ENCODE measurements around the gene TMEM181. TPM values are rescaled to one million over a fixed set of nuclear protein-coding genes. Genes with fewer than 3 reads are reported as not detected.

The TMEM181 gene
- total and polyA plus RNA-seq, 4 donors = 6.4 to 15.6 (median 12.6) TPM

DNA sequence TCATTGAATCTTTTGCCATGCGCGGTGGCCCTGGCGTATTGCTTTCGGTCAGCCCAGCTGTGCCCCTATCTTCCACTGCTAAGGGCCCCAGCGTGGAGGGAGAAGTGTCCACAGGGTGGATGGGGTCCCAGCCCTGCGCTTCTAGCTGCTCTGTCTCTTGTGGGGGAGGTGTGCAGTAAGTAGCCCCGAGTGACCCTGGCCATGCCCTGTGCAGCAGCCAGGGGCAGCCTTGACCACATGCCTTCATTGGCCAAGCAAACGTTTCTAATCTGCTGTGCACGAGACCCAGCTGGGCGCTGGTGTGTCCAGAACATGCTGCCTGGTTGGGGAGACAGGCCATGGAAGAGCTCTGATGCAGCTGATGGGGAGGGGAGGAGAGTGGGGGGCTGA, 13.6 kb downstream of the TMEM181 start:
- no peak overlapping the region for H3K4me3 ChIP-seq (ENCODE audit: low read depth in 1 of 3, low read length in 3 of 3)
- 90% methylated on average over 10 of the region's 10 CpGs for WGBS
- DNase-seq (ENCODE audit: low spot score) = no peak
- H3K36me3 ChIP-seq (ENCODE audit: control insufficient read depth in 4 of 4, insufficient read depth in 3 of 4, low read depth in 1 of 4, low read length in 3 of 4) = peaks cover 0 to 3% (median under 1%) of the 10 kb centered on the region in 4 donors
- TF ChIP-seq GABPA (IDR thresholded peaks at IDR 0.05 in 1 of 2, conservative IDR thresholded peaks at IDR 0.05 in 1 of 2) = no peak
- no peak for TF ChIP-seq FOXA2 (IDR thresholded peaks at IDR 0.05)
- TF ChIP-seq FOXA1 (IDR thresholded peaks at IDR 0.05) = no peak
- TF ChIP-seq HNF4G (IDR thresholded peaks at IDR 0.05) = no peak
- TF ChIP-seq, protein P1, sequence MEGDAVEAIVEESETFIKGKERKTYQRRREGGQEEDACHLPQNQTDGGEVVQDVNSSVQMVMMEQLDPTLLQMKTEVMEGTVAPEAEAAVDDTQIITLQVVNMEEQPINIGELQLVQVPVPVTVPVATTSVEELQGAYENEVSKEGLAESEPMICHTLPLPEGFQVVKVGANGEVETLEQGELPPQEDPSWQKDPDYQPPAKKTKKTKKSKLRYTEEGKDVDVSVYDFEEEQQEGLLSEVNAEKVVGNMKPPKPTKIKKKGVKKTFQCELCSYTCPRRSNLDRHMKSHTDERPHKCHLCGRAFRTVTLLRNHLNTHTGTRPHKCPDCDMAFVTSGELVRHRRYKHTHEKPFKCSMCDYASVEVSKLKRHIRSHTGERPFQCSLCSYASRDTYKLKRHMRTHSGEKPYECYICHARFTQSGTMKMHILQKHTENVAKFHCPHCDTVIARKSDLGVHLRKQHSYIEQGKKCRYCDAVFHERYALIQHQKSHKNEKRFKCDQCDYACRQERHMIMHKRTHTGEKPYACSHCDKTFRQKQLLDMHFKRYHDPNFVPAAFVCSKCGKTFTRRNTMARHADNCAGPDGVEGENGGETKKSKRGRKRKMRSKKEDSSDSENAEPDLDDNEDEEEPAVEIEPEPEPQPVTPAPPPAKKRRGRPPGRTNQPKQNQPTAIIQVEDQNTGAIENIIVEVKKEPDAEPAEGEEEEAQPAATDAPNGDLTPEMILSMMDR (IDR thresholded peaks at IDR 0.05; ENCODE audit: low read depth, low read length, missing input control) = no peak
- TF ChIP-seq RAD21 (IDR thresholded peaks at IDR 0.05) = no peak
- no peak for TF ChIP-seq EGR1 (IDR thresholded peaks at IDR 0.05; ENCODE audit: low read depth in 2 of 2)
- TF ChIP-seq SP1 (IDR thresholded peaks at IDR 0.05) = no peak
- TF ChIP-seq, protein P2, sequence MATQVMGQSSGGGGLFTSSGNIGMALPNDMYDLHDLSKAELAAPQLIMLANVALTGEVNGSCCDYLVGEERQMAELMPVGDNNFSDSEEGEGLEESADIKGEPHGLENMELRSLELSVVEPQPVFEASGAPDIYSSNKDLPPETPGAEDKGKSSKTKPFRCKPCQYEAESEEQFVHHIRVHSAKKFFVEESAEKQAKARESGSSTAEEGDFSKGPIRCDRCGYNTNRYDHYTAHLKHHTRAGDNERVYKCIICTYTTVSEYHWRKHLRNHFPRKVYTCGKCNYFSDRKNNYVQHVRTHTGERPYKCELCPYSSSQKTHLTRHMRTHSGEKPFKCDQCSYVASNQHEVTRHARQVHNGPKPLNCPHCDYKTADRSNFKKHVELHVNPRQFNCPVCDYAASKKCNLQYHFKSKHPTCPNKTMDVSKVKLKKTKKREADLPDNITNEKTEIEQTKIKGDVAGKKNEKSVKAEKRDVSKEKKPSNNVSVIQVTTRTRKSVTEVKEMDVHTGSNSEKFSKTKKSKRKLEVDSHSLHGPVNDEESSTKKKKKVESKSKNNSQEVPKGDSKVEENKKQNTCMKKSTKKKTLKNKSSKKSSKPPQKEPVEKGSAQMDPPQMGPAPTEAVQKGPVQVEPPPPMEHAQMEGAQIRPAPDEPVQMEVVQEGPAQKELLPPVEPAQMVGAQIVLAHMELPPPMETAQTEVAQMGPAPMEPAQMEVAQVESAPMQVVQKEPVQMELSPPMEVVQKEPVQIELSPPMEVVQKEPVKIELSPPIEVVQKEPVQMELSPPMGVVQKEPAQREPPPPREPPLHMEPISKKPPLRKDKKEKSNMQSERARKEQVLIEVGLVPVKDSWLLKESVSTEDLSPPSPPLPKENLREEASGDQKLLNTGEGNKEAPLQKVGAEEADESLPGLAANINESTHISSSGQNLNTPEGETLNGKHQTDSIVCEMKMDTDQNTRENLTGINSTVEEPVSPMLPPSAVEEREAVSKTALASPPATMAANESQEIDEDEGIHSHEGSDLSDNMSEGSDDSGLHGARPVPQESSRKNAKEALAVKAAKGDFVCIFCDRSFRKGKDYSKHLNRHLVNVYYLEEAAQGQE (IDR thresholded peaks at IDR 0.05) = no peak
- H3K9me3 ChIP-seq (ENCODE audit: control insufficient read depth in 4 of 4, low read length in 3 of 4) = no peaks in the 10 kb centered on the region
- H3K27ac ChIP-seq (ENCODE audit: low read depth in 1 of 2, low read length in 2 of 2) = no peak overlapping the region
- no peaks in the 10 kb centered on the region for H3K27me3 ChIP-seq (ENCODE audit: control insufficient read depth in 4 of 4, insufficient read depth in 4 of 4, low read length in 3 of 4)
- H3K4me1 ChIP-seq (ENCODE audit: control insufficient read depth in 4 of 4, insufficient read depth in 4 of 4, low read length in 3 of 4) = no peaks in the 10 kb centered on the region
- no peak overlapping the region for H3K9ac ChIP-seq (ENCODE audit: low read depth in 1 of 2, low read length in 2 of 2)

DNA sequence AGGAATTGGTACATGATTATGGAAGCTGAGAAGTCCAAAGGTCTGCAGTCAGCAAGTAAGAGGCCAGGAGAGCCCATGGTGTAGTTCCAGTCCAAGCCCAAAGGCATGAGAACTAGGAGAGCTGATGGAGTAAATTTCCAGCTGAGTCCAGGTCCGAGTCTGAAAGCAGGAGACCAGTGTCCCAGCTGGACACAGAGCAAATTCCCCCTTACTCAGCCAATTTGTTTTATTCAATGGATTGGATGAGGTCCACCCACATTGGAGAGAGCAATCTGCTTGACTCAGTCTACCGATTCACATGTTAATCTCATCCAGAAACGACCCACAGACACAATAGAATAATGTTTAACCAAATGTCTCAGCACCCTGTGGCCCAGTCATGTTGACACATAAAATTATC, 14.9 kb downstream of the TMEM181 start:
- Histone ChIP-seq H3K36me3 (ENCODE audit: control insufficient read depth in 4 of 4, insufficient read depth in 3 of 4, low read depth in 1 of 4, low read length in 3 of 4) (peaks cover 0 to 3% (median under 1%) of the 10 kb centered on the region in 4 donors), H3K4me3 (ENCODE audit: low read depth in 1 of 3, low read length in 3 of 3) (no peak overlapping the region), H3K9ac (ENCODE audit: low read depth in 1 of 2, low read length in 2 of 2) (no peak overlapping the region), H3K4me1 (ENCODE audit: control insufficient read depth in 4 of 4, insufficient read depth in 4 of 4, low read length in 3 of 4) (no peaks in the 10 kb centered on the region), H3K27ac (ENCODE audit: low read depth in 1 of 2, low read length in 2 of 2) (no peak overlapping the region), H3K9me3 (ENCODE audit: control insufficient read depth in 4 of 4, low read length in 3 of 4) (no peaks in the 10 kb centered on the region), H3K27me3 (ENCODE audit: control insufficient read depth in 4 of 4, insufficient read depth in 4 of 4, low read length in 3 of 4) (no peaks in the 10 kb centered on the region)
- TF ChIP-seq HNF4A (conservative IDR thresholded peaks at IDR 0.05) (no peak), FOXA2 (IDR thresholded peaks at IDR 0.05) (no peak), RAD21 (IDR thresholded peaks at IDR 0.05) (no peak), EGR1 (IDR thresholded peaks at IDR 0.05; ENCODE audit: low read depth in 2 of 2) (no peak), FOXA1 (IDR thresholded peaks at IDR 0.05) (no peak), JUND (IDR thresholded peaks at IDR 0.05) (no peak)
- TF ChIP-seq, protein P1 (IDR thresholded peaks at IDR 0.05; ENCODE audit: low read depth, low read length, missing input control) = no peak
- TF ChIP-seq, protein P3, sequence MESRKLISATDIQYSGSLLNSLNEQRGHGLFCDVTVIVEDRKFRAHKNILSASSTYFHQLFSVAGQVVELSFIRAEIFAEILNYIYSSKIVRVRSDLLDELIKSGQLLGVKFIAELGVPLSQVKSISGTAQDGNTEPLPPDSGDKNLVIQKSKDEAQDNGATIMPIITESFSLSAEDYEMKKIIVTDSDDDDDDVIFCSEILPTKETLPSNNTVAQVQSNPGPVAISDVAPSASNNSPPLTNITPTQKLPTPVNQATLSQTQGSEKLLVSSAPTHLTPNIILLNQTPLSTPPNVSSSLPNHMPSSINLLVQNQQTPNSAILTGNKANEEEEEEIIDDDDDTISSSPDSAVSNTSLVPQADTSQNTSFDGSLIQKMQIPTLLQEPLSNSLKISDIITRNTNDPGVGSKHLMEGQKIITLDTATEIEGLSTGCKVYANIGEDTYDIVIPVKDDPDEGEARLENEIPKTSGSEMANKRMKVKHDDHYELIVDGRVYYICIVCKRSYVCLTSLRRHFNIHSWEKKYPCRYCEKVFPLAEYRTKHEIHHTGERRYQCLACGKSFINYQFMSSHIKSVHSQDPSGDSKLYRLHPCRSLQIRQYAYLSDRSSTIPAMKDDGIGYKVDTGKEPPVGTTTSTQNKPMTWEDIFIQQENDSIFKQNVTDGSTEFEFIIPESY (IDR thresholded peaks at IDR 0.05) = no peak
- DNase-seq (ENCODE audit: low spot score) = no peak
- WGBS = 82% methylated on average over 3 of the region's 3 CpGs

Measured in liver (tissue), 9 donors.